Activated T-cell treated with anti-CD3 and anti-CD28 coated beads, Interleukin-2, amount 50 U/mL, for 48 hours (primary cell): ENCODE data around the gene TRMT44.
A peak's percentile ranks its signal among the peaks of the same experiment; 100 is the strongest.

Experiments used
- DNase-seq, 2 experiments: peaks; one replicate each; pipeline ENCODE4 v3.0.0-alpha.2; 2020

The TRMT44 gene, protein sequence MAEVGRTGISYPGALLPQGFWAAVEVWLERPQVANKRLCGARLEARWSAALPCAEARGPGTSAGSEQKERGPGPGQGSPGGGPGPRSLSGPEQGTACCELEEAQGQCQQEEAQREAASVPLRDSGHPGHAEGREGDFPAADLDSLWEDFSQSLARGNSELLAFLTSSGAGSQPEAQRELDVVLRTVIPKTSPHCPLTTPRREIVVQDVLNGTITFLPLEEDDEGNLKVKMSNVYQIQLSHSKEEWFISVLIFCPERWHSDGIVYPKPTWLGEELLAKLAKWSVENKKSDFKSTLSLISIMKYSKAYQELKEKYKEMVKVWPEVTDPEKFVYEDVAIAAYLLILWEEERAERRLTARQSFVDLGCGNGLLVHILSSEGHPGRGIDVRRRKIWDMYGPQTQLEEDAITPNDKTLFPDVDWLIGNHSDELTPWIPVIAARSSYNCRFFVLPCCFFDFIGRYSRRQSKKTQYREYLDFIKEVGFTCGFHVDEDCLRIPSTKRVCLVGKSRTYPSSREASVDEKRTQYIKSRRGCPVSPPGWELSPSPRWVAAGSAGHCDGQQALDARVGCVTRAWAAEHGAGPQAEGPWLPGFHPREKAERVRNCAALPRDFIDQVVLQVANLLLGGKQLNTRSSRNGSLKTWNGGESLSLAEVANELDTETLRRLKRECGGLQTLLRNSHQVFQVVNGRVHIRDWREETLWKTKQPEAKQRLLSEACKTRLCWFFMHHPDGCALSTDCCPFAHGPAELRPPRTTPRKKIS

DNA sequence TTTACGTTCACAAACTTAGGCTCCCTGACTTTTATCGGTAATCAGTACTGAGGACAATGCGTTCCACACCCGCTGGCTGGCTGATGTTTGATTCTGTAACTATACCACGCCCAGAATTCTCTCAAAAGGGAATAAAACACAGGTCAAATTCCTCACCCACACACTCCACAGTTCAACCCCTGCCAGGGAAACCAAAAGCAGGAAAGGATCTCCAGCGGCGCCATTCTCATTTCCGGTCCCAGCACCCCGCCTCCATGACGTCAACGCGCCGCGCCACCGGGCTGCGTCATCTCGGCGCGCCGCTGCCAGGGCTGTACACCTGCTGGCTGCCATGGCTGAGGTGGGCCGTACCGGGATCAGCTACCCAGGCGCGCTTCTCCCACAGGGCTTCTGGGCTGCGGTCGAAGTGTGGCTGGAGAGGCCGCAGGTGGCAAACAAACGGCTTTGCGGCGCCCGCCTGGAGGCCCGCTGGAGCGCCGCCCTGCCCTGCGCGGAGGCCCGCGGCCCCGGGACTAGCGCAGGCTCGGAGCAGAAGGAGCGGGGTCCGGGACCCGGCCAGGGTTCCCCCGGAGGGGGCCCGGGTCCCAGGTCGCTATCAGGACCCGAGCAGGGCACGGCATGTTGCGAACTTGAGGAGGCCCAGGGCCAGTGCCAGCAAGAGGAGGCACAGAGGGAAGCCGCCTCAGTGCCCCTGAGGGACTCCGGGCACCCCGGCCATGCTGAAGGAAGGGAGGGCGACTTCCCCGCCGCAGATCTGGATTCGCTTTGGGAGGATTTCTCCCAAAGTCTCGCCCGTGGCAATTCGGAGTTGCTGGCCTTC is at the start of gene TRMT44, which contains the start of gene ACOX3:
TRMT44 (plus strand) TSS at position 286 of the 820 bp plus-strand sequence; CDS start at position 332, 46 bp downstream.
ACOX3 (minus strand) TSS at position 232 of the 820 bp plus-strand sequence. CDS start 24,202 bp downstream, outside the sequence.
- DNase-seq: peak; percentile 98 to 99

DNA sequence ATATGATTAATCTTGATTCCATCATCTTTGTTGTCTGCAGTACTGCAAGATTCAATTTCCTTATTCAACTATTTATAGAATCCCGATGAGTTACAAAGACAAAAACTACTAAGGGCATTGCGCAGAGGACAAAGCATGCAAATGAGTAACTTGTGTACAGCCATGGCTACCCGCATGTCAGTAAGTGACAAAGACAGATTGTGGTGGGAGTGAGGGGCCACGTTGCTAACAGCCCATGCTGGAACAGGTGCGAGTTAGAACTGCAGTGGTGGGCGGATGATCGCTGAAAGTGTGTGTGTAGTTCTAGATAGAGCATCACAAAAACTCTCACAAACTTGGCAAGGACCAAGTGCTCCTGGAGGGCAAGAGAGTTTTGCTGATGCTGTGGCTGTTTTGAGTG is 49.5 kb upstream of the TRMT44 start:
- DNase-seq: no peak

DNA sequence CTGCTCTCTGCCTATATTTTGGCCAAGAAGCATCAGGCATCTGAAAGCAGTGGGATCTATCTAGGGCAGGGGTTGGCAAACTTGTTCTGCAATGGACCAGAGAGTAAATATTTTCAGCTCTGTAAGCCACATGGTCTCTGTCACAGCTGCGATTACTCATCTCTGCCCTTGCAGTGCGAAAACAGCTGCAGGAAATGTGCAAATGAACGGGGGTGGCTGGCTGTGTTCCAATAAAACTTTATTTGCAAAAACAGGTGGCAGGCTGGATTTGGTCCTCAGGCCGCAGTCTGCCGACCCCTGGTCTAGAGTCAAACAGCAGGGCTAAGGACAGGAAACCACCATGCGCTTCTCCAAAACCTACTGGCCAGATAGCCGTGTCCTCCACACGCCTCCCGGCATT is 48.6 kb upstream of the TRMT44 start:
- DNase-seq: peak in 1 of 2 experiments; percentile 32

DNA sequence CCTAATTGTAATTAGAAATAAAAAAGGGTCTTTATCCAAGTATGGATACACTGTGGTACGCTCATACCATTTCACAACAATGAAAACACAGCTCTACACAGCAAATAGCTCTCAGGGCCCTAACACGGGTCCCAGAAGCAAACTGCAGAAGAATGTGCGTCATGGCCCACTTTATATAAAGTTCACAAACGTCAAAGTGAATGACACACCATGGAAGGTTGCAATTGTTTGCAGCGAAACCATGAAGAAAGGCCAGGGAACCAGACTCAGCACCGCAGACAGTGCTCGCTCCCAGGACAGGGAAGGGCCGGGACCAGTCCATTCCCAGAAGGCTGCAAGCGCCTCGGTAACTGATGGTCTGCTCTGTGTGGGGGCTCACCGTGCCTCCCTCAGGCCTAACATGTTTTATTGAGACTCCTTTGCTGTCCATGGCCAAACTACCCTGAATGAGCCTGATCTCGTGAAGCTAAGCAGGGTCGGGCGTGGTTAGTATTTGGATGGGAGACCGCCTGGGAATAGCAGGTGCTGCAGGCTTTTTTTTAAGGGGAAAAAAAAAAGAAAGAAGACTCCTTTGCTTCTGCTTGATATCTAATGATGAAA is 47.9 kb upstream of the TRMT44 start:
- DNase-seq: no peak

DNA sequence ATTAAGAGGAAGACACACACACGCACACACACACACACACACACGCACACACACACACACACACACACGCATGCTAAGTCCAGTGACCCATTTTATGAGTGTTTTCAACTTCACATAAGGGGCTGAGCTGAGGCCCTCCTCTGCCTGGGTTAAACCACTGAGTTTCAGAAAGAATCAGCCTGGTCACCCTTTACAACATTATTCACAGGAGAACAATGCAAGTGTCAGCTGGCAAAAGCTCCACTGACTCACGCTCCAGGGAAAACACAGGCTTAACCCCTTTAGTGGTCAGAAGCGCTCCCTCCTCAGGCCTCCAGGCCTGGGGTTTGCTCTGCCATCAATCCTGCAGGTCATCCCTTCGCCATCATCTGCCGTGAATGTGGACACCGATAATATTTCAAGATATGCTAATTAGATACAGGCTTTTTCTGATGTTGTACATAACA is 47.0 kb upstream of the TRMT44 start:
- no peak for DNase-seq

DNA sequence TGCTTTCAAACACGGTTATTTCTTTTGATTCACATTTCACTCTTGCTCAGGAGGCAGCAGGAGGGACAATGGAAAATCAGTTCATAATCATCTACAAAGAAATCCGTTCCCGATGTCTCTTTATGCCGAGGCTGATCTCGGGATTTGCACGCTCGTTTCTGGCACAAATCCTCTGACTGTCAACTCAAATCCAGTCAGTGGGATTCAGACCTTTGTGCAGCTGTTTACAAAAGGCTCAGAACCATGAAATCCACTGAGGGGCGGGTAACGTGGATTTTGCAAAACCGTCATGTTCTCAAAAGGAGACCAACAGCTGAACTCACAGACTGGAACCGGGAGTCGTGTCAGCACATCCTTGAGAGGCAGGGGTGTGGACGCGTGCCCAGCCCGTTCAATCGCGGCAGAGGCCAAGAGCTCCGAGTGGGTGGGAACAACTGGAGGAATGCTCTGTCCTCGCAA is 46.5 kb upstream of the TRMT44 start:
- no peak for DNase-seq

DNA sequence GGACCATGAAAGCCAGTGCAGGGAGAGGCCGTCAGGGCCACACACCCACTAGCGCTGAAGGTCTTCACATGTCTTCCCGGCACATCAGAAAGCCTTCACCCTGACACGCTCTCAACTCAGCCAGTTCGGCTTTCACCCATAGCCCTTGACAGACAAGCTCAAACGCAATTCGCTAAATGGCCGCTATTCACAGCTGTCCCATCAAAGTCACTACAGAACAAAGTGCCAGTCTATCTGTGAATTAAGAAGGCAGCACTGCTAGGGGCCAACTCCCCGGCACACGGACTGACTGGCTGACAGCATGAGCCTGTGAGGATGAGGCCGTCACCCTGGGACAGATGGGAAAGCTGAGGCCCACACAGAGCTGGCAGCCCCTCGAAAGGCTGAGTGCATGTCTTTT is 45.8 kb upstream of the TRMT44 start:
- no peak for DNase-seq

DNA sequence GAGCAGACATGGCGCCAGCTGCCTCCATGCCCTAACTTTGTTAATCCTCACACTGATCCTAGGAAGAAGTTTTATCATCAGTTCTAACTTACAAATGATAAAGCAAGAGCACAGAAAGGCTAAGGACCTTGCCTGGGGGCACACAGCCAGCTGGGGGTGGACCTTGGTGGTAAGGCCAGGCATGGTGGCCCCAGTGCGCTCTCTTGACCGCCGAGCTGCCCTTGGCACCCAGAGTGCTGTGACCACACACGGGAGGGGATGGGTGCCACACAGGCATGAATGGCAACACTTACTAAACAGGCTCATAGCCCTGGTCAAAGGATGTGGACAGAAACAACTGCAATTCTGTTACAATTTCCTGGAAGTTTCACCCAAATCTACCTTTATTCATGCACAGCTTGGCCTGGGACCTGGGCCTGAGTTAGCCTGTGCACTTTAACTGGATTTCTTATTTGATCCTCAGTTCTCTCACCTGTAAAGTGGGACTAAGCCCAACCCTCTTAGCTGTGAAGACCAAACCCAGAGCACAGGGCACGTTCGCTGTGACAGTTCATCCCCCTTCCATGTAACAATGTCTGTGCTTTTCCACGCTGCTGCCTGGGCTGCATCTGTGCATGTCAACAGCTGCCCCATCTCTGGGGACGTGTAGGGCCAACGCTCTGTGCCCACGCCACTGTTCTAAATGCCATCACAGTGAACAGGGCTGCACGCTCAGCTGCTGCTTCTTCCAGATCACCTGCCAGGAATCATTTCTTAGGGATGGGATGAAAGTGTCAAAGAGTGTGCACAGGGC is 44.9 kb upstream of the TRMT44 start:
- DNase-seq: no peak

DNA sequence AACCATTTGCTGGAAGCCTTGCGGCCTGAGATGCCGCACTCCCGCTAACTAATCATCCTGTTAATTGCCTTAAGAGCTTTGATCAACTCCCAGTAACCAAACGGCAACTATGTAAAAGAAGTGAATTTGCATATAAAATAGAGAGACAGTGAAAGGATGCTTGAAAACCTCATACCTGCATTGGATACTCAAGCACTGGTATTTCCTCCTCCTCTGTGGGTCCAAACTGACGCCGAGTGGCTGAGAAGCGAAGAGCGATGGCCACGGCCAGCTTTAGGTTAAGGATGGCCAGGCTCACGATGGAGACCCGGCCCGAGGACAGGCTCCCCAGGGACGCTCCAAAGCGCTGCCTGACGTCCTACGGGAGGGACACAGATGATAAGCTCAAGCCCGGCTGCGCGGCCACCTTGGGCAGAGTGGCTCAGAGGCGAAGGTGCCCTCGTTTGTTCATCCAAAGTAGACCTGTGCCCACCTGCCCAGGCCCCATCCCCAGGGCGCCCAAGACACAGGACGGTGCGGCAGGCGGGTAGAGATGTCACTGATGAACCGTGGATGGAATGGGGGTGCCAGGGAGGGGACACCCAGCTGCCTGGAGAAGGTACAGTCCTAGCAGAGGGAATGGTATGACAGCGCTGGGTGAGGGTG is 43.7 kb upstream of the TRMT44 start:
- no peak for DNase-seq

DNA sequence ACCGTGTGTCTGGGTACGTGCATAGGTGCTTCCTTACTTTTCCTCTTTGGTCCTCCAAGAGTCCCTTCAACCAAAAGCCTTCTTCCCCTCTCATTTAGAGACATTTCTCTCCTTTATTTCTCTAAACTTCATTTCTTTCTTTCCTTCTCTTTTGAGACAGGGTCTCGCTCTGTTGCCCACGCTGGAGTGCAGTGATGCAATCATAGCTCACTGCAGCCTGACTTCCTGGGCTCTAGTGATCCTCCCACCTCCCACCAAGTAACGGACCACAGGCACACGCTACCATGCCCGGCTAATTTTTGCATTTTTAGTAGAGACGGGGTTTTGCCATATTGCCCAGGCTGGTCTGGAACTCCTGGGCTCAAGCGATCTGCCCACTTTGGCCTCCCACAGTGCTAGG is 42.2 kb upstream of the TRMT44 start:
- no peak for DNase-seq

DNA sequence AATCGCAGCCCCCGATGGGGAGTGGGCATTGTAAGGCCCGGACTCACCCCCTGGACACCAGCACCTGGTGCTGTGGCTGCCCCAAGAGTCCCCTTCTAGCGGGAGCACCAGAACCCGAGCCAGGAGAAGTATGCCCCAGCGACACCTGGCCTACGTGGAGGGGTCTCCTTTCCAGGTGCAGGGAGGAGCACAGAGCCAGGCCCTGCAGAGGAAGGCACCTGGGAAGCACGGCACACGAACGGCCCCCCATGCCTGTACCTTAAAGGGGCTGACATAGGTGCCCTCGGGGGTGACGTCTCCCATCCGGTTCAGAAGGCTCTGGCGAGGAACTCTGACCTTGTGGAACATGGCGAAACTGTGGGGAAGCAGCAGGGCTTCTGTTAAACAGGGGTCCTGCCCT is 41.3 kb upstream of the TRMT44 start:
- DNase-seq: no peak

DNA sequence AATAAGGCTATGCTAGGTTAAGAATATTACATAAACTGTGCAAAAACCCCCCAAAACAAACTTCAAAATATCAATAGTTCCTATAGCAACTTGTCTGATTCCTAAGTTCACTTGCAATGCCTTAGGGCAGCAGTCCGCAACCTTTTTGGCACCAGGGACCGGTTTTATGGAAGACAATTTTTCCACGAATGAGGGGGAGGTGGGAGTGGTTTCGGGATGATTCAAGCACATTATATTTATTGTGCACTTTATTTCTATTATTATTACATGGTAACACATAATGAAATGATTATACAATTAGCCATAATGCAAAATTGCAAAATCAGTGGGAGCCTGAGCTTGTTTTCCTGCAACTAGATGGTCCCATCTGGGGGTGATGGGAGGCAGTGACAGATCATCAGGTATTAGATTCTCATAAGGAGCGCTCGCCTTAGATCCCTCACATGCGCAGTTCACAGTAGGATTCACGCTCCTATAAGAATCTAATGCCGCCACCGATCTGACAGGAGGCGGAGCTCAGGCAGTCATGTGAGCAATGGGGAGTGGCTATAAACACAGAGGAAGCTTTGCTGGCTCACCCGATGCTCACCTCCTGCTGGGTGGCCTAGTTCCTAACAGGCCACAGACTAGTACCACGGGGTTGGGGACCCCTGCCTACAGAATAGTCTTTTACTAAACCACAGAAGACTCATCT is 39.8 kb upstream of the TRMT44 start:
- no peak for DNase-seq

DNA sequence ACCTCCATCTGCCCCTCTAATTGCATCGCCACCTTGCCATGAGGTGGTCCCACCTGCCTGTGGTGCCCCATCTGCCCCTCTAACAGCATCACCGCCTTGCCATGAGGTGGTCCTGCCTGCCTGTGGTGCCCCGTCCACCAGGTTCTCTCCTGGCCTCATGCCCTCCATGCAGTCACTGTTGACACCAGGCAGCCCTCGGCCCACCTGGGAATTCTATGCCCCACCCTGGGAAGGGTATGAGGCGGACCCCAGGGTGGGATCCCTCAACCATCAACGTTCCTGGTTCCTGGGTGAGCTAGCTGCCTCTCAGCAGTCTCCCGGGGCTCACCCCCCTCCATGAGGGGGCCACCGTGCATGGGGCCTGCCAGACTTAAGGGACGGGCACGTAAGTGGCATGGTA is 38.9 kb upstream of the TRMT44 start:
- no peak for DNase-seq

DNA sequence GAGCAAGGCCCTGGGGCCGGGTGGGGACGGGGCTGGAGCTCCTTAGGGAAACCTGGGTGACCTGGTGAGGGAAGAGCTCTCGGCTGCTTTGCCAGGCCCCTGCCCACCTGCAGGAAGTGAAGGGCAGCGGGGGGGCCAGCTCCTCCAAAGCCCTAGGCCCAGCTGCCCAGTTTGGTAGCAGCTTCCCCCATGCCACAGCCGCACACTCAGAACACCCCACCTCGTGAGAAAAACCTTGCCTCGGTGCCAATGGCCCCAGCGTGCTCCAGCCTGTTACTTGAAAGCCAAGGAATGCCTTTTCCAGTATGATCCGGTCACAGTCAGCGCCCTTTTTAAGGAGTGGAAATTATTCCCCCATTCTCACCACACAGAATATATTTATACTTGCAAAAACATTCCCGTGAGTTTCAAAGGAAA is 38.4 kb upstream of the TRMT44 start:
- no peak for DNase-seq

DNA sequence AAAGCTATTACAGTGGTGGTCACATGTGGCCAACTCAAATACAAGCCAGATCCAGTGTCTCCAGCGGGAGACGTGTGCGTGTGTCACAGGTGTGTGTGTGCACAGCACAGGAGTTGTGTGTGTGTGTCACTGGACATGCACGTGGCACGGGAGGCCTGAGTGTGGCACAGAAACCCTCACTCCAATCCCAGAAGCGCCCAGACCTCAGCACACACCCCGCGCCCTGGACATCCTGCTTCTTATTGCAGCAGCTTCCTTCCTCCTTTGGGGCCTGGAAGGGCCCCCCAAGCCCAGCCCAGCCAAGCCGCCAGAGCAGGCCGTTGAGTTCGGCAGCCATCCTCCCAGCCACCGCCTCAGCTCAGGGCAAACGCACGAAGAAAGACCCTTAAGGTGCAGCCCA is 37.9 kb upstream of the TRMT44 start:
- no peak for DNase-seq

DNA sequence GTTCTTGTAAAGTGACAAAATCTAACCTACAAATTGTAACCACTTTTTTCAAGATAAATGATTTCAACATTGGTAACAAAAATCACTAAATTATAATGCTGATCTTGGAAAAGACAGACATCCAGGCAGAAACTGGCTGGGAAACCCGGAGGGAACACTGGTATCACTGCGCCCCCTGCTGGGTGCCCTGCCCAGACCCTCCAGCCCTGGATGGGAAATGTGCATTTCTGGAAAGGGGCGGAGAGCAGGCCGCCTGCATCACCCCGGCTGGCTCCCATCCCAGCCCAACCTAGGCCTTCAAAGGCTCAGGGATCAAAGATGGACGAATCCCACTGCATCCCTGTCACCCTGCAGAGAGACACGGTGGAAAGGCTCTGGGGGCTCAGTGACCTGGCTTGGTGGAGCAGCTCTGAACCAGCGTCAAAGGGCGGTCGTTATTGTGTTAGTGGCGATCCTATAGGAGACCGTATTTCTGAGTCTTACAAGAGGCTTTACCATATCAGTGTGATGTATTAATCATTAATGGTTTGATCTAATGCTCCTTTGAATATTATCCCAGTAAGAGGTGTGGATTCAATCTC is 37.3 kb upstream of the TRMT44 start:
- peak; percentile 60 to 71 for DNase-seq

DNA sequence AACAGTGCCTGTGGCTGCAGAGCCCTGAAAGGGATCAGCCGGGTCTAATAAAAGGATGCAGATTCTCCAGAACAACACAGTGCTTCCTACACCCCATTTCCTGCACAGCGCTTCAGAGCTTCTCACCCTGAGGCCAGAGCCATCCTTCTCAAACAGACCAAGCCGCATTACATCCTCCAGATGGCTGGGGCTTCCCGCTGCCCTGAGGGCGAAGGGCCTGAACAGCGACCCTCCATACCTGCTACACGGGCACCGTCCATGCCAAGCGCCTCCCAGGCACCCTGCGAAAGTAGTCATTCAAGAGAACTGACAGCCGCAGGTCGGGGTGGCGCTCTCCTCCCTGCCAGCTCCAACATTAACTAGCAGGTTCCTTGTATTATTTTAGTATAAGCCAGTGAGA is 36.6 kb upstream of the TRMT44 start:
- no peak for DNase-seq

DNA sequence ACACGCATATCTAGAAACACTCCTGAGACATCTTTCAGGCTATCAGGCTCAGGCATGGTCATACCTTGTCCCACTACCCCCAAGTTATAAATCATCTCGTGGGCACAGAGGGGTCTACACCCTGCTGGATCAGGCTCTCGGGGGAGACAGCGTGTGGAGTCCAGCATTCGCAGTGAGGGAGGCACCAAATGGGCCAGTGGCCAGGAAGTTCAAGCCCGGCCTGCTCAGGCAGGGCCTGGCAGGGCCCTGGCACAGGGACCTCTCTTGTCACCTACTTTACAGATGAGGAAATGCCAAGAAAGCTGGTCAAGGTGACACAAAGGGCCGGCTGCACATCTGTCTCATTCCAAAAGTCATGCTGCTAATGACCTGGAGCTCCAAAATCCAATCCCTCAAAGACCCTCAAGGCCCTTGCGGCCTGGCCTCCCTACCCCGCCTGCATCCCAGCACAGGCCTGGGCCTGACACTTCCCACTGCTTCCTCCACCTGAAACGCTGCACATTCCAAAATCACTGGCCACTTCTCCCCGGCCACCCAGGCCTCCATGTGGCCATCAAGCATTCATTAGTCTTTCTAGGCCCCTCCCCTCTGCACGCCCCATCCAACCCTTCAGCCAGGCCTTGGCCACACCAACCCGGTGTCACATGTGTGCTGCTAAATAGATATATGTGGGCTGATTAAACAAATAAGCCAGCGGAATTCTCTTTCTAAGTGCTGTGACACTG is 35.6 kb upstream of the TRMT44 start:
- DNase-seq: no peak

DNA sequence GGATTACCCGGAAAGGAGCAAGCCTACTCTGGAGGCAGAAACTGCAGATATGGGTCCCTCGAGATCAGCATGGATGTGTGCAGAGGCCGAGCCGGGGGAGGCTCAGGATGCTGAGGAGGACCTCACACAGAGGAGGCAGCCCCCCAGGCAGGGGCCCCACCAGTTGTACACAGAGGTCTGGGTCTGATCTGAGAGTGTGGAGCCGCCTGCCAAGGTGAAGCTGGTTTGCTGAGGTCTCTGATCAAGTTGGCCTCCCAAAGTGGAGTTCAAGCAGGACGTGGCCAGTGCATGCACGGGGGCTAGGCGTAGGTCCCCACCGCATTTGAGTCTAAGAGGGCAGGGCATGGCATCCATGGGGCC is 35.1 kb upstream of the TRMT44 start:
- no peak for DNase-seq

DNA sequence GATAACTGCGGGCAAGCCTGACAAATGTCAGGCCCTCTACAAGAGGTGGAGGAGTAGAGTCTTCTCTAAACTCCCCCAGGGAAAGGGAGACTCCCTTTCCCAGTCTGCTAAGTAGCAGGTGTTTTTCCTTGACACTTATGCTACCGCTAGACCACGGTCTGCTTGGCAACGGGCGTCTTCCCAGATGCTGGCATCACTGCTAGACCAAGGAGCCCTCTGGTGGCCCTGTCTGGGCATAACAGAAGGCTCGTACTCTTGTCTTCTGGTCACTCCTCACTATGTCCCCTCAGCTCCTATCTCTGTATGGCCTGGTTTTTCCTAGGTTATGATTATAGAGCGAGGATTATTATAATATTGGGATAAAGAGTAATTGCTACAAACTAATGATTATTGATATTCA is 33.7 kb upstream of the TRMT44 start:
- peak in 1 of 2 experiments; percentile 34 for DNase-seq
